Measurements from ENCODE around the gene MAP2K3. TPM values are rescaled to one million over a fixed set of nuclear protein-coding genes. Genes with fewer than 3 reads are reported as not detected.

MAP2K3 gene
- total and polyA plus RNA-seq, 10 of the 15 experiments (the other 5 are each of a cell fraction or from before 2014, with no cell fraction given): 0.71 to 39.4 (median 18.6) TPM

DNA sequence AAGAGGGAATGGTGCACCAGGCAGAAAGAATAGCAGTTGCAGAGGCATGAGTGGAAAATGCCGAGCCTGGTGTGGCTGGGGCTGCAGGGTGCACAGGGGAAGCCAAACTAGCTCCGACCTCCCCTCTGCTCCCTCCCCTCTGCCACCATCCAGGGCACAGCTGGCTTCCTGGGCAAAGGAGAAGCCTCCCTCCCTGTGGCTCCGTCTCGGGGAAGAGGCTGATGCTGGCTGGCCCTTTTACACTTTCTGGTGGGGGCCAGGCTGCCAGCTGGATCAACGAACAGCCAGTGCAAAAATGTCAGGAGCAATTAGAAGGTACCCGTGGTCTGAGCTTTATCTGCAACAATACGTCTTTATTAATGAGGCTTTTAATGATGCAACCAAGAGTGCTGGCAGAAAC lies 54.5 kb downstream of the MAP2K3 start:
- no peak overlapping the region for H3K4me3 ChIP-seq
- H3K27ac ChIP-seq (ENCODE audit: control insufficient read depth, insufficient read depth): no peak overlapping the region
- intact Hi-C loops (cut with micrococcal nuclease; ENCODE audit: unreplicated experiment) (no loop called here), in situ Hi-C loops (cut with MboI) (no loop called here)
- WGBS (ENCODE audit: insufficient coverage, insufficient replicate concordance, low lambda C conversion rate, missing lambda C conversion rate): 5% methylated on average over 7 of the region's 7 CpGs
- ChIA-PET SMC1A (ENCODE audit: uncharacterized antibody, unreplicated experiment) (no interaction called here), CTCF (no interaction called here), POLR2A (no interaction called here), RAD21 (ENCODE audit: unreplicated experiment) (no interaction called here)
- H3K36me3 ChIP-seq (ENCODE audit: control insufficient read depth in 2 of 2, insufficient read depth in 2 of 2, low read length in 1 of 2): no peaks in the 10 kb centered on the region
- no peak for ATAC-seq
- no peaks in the 10 kb centered on the region for H3K9me3 ChIP-seq (replicated peaks; ENCODE audit: control insufficient read depth, insufficient read depth, low read length)
- no peaks in the 10 kb centered on the region for H3K79me2 ChIP-seq (ENCODE audit: control insufficient read depth, insufficient read depth, low read length)
- DNase-seq (ENCODE audit: low read depth, low spot score): no peak
- H3K4me2 ChIP-seq (ENCODE audit: control insufficient read depth, insufficient read depth): no peak overlapping the region
- H4K20me1 ChIP-seq (ENCODE audit: control insufficient read depth, insufficient read depth): no peaks in the 10 kb centered on the region
- H3K4me1 ChIP-seq (ENCODE audit: control insufficient read depth, insufficient read depth, low read length): no peaks in the 10 kb centered on the region
- no peak overlapping the region for H2AFZ ChIP-seq (ENCODE audit: control insufficient read depth, low read depth, low read length)
- no peak for FAIRE-seq
- TF ChIP-seq, protein P1, sequence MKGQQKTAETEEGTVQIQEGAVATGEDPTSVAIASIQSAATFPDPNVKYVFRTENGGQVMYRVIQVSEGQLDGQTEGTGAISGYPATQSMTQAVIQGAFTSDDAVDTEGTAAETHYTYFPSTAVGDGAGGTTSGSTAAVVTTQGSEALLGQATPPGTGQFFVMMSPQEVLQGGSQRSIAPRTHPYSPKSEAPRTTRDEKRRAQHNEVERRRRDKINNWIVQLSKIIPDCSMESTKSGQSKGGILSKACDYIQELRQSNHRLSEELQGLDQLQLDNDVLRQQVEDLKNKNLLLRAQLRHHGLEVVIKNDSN (IDR thresholded peaks at IDR 0.05; ENCODE audit: borderline replicate concordance, extremely low read length, insufficient read depth, low read depth, low read length): no peak
- no peak for TF ChIP-seq JUND (IDR thresholded peaks at IDR 0.05; ENCODE audit: low read depth, low read length)
- TF ChIP-seq, protein P2, sequence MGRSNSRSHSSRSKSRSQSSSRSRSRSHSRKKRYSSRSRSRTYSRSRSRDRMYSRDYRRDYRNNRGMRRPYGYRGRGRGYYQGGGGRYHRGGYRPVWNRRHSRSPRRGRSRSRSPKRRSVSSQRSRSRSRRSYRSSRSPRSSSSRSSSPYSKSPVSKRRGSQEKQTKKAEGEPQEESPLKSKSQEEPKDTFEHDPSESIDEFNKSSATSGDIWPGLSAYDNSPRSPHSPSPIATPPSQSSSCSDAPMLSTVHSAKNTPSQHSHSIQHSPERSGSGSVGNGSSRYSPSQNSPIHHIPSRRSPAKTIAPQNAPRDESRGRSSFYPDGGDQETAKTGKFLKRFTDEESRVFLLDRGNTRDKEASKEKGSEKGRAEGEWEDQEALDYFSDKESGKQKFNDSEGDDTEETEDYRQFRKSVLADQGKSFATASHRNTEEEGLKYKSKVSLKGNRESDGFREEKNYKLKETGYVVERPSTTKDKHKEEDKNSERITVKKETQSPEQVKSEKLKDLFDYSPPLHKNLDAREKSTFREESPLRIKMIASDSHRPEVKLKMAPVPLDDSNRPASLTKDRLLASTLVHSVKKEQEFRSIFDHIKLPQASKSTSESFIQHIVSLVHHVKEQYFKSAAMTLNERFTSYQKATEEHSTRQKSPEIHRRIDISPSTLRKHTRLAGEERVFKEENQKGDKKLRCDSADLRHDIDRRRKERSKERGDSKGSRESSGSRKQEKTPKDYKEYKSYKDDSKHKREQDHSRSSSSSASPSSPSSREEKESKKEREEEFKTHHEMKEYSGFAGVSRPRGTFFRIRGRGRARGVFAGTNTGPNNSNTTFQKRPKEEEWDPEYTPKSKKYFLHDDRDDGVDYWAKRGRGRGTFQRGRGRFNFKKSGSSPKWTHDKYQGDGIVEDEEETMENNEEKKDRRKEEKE (IDR thresholded peaks at IDR 0.05): no peak
- TF ChIP-seq, protein P3, sequence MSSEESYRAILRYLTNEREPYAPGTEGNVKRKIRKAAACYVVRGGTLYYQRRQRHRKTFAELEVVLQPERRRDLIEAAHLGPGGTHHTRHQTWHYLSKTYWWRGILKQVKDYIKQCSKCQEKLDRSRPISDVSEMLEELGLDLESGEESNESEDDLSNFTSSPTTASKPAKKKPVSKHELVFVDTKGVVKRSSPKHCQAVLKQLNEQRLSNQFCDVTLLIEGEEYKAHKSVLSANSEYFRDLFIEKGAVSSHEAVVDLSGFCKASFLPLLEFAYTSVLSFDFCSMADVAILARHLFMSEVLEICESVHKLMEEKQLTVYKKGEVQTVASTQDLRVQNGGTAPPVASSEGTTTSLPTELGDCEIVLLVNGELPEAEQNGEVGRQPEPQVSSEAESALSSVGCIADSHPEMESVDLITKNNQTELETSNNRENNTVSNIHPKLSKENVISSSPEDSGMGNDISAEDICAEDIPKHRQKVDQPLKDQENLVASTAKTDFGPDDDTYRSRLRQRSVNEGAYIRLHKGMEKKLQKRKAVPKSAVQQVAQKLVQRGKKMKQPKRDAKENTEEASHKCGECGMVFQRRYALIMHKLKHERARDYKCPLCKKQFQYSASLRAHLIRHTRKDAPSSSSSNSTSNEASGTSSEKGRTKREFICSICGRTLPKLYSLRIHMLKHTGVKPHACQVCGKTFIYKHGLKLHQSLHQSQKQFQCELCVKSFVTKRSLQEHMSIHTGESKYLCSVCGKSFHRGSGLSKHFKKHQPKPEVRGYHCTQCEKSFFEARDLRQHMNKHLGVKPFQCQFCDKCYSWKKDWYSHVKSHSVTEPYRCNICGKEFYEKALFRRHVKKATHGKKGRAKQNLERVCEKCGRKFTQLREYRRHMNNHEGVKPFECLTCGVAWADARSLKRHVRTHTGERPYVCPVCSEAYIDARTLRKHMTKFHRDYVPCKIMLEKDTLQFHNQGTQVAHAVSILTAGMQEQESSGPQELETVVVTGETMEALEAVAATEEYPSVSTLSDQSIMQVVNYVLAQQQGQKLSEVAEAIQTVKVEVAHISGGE (CRISPR knock-in tag; IDR thresholded peaks at IDR 0.05): no peak
- TF ChIP-seq, protein P4, sequence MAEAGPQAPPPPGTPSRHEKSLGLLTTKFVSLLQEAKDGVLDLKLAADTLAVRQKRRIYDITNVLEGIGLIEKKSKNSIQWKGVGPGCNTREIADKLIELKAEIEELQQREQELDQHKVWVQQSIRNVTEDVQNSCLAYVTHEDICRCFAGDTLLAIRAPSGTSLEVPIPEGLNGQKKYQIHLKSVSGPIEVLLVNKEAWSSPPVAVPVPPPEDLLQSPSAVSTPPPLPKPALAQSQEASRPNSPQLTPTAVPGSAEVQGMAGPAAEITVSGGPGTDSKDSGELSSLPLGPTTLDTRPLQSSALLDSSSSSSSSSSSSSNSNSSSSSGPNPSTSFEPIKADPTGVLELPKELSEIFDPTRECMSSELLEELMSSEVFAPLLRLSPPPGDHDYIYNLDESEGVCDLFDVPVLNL (IDR thresholded peaks at IDR 0.05; ENCODE audit: low read depth, low read length): no peak
- TF ChIP-seq IRF4 (IDR thresholded peaks at IDR 0.05; ENCODE audit: low read depth, low read length): no peak
- no peak for TF ChIP-seq PAX8 (IDR thresholded peaks at IDR 0.05)
- no peak for TF ChIP-seq RAD21 (IDR thresholded peaks at IDR 0.05; ENCODE audit: insufficient read depth, low read depth, low read length)
- no peak for TF ChIP-seq CBFB (IDR thresholded peaks at IDR 0.05; ENCODE audit: low read depth)
- no peak for TF ChIP-seq KAT2A (conservative IDR thresholded peaks at IDR 0.05; ENCODE audit: control insufficient read depth, low read depth, low read length)
- no peak for TF ChIP-seq ESRRA (IDR thresholded peaks at IDR 0.05; ENCODE audit: low read length)
- TF ChIP-seq GATAD2B (conservative IDR thresholded peaks at IDR 0.05; ENCODE audit: low read depth): no peak
- BruUV-seq (replicated peaks): no TSS peak
- no peaks in the 10 kb centered on the region; a peak in 1 of 4 replicates for H3K27me3 ChIP-seq (replicated peaks in 1 of 2; ENCODE audit: control insufficient read depth in 2 of 2, insufficient read depth in 2 of 2, low read length in 1 of 2)
- H3K9ac ChIP-seq (ENCODE audit: control insufficient read depth, insufficient read depth, low read length): no peak overlapping the region
